ENCODE measurements around the gene PNPLA1.
A peak's percentile ranks its signal among the peaks of the same experiment; 100 is the strongest.

The PNPLA1 gene

GRCh38 chr6:36308514-36308913 lies 38.7 kb downstream of the PNPLA1 start (continued):
- TF ChIP-seq CTCF (tag by site-specific recombination; IDR thresholded peaks at IDR 0.05) (no peak), ZBTB7A (tag by site-specific recombination; IDR thresholded peaks at IDR 0.05; ENCODE audit: low read depth) (no peak)

- CTCF ChIA-PET: interaction anchor here (0.8 to 8.4 kb wide), 4 partner anchors 9 to 214 kb away, joined by 3 to 57 read pairs (median 6); no protein-coding TSS in a partner anchor
- POLR2A ChIA-PET: no interaction called here
- Histone ChIP-seq H3K36me3 (ENCODE audit: control insufficient read depth in 2 of 2, insufficient read depth in 1 of 2, low read length in 2 of 2) (no peaks in the 10 kb centered on the region), H3K27ac (ENCODE audit: extremely low read depth, low read depth, low read length) (no peak overlapping the region), H3K9me3 (ENCODE audit: control insufficient read depth, insufficient read depth, low read depth, low read length) (no peaks in the 10 kb centered on the region), H3K4me1 (ENCODE audit: control insufficient read depth, insufficient read depth, low read length) (peaks cover 3% of the 10 kb centered on the region), H3K4me3 (ENCODE audit: low read depth, low read length) (no peak overlapping the region)
- TF ChIP-seq HOXC10 (CRISPR knock-in tag; IDR thresholded peaks at IDR 0.05) (no peak), KLF8 (tag by site-specific recombination; IDR thresholded peaks at IDR 0.05) (no peak), OSR2 (tag by site-specific recombination; IDR thresholded peaks at IDR 0.05) (no peak)
Observed at GRCh38 chr6:36309203-36309602, 39.3 kb downstream of the PNPLA1 start.

- ChIA-PET CTCF (interaction anchor here (0.9 to 2.6 kb wide), 3 partner anchors 10 to 215 kb away, joined by 3 to 8 read pairs (median 4); no protein-coding TSS in a partner anchor), POLR2A (interaction anchor here (0.8 kb wide), 1 partner anchor 300 kb away, joined by 6 read pairs; no protein-coding TSS in a partner anchor)
- H3K9me3 ChIP-seq (ENCODE audit: control insufficient read depth, insufficient read depth, low read depth, low read length): no peaks in the 10 kb centered on the region
- no peaks in the 10 kb centered on the region for H3K36me3 ChIP-seq (ENCODE audit: control insufficient read depth in 2 of 2, insufficient read depth in 1 of 2, low read length in 2 of 2)
- peaks cover 5% of the 10 kb centered on the region for H3K4me1 ChIP-seq (ENCODE audit: control insufficient read depth, insufficient read depth, low read length)
- no peak overlapping the region for H3K27ac ChIP-seq (ENCODE audit: extremely low read depth, low read depth, low read length)
- H3K4me3 ChIP-seq (ENCODE audit: low read depth, low read length): no peak overlapping the region
- TF ChIP-seq RBAK (tag by site-specific recombination; IDR thresholded peaks at IDR 0.05): peak; percentile 95
- no peak for TF ChIP-seq ZNF610 (tag by site-specific recombination; IDR thresholded peaks at IDR 0.05; ENCODE audit: borderline replicate concordance)
- no peak for TF ChIP-seq ZBTB26 (tag by site-specific recombination; optimal IDR thresholded peaks at IDR 0.05)
- no peak for TF ChIP-seq ZNF114 (tag by site-specific recombination; IDR thresholded peaks at IDR 0.05)
- TF ChIP-seq GFI1B (tag by site-specific recombination; IDR thresholded peaks at IDR 0.05): no peak
- TF ChIP-seq ZNF19 (tag by site-specific recombination; IDR thresholded peaks at IDR 0.05; ENCODE audit: low read depth): no peak
- TF ChIP-seq ZNF433 (tag by site-specific recombination; IDR thresholded peaks at IDR 0.05; ENCODE audit: low read depth): no peak
Observed at GRCh38 chr6:36309900-36310299, 40.0 kb downstream of the PNPLA1 start.

- H3K36me3 ChIP-seq (ENCODE audit: control insufficient read depth in 2 of 2, insufficient read depth in 1 of 2, low read length in 2 of 2): no peaks in the 10 kb centered on the region
- H3K27ac ChIP-seq (ENCODE audit: extremely low read depth, low read depth, low read length): no peak overlapping the region
- no peak overlapping the region for H3K4me3 ChIP-seq (ENCODE audit: low read depth, low read length)
- peaks cover 5% of the 10 kb centered on the region for H3K4me1 ChIP-seq (ENCODE audit: control insufficient read depth, insufficient read depth, low read length)
- ChIA-PET CTCF (interaction anchor here (0.5 to 3.4 kb wide), 5 partner anchors 10 to 440 kb away, joined by 3 to 19 read pairs (median 3); no protein-coding TSS in a partner anchor), POLR2A (no interaction called here)
- no peak for TF ChIP-seq ZNF121 (tag by site-specific recombination; IDR thresholded peaks at IDR 0.05)
- peak; percentile 41 for TF ChIP-seq ZIC2 (tag by site-specific recombination; IDR thresholded peaks at IDR 0.05)
- H3K9me3 ChIP-seq (ENCODE audit: control insufficient read depth, insufficient read depth, low read depth, low read length): no peaks in the 10 kb centered on the region
Observed at GRCh38 chr6:36312854-36313648, 43.2 kb downstream of the PNPLA1 start.

Data from HEK293 (cell line).